ENCODE data around the gene DEAF1. TPM values are rescaled to one million over a fixed set of nuclear protein-coding genes. Genes with fewer than 3 reads are reported as not detected.
A peak's percentile ranks its signal among the peaks of the same experiment; 100 is the strongest.

DEAF1 gene
- total and polyA plus RNA-seq, 2 donors (not counting 3 experiments of a cell fraction or from before 2014, with no cell fraction given): 43.6 to 55.7 TPM

GRCh38 chr11:706957-707816 lies 12.2 kb upstream of the DEAF1 start:
- Histone ChIP-seq H3K4me3 (replicated peaks in 1 of 3; ENCODE audit: insufficient read depth in 1 of 3, low read depth in 1 of 3, low read length in 3 of 3) (no peak overlapping the region), H3K9ac (replicated peaks; ENCODE audit: extremely low read depth, insufficient read depth, low read length) (no peak overlapping the region), H3K27me3 (ENCODE audit: control insufficient read depth in 2 of 2, insufficient read depth in 2 of 2, low read length in 2 of 2) (no peaks in the 10 kb centered on the region), H2AFZ (ENCODE audit: low read depth, low read length) (no peak overlapping the region), H3K9me3 (replicated peaks; ENCODE audit: control insufficient read depth, insufficient read depth, low read length) (no peaks in the 10 kb centered on the region), H3K9me1 (replicated peaks; ENCODE audit: control insufficient read depth, extremely low read depth, insufficient read depth, low read length) (no peaks in the 10 kb centered on the region), H3K36me3 (ENCODE audit: control insufficient read depth in 2 of 2, extremely low read depth in 1 of 2, insufficient read depth in 2 of 2, low read length in 2 of 2) (no peaks in the 10 kb centered on the region), H3K4me2 (ENCODE audit: insufficient read depth, low read length) (no peak overlapping the region), H3K79me2 (ENCODE audit: control insufficient read depth, insufficient read depth, low read length) (no peaks in the 10 kb centered on the region), H3K27ac (ENCODE audit: insufficient read depth, low read depth, low read length) (no peak overlapping the region), H4K20me1 (replicated peaks; ENCODE audit: control insufficient read depth, extremely low read depth, insufficient read depth, low read length) (no peaks in the 10 kb centered on the region), H3K4me1 (ENCODE audit: control insufficient read depth, extremely low read depth, insufficient read depth, low read length) (peaks cover 5% of the 10 kb centered on the region)
- intact Hi-C loops (cut with micrococcal nuclease): no loop called here
- CTCF ChIA-PET: interaction anchor here (1.1 to 1.7 kb wide), 4 partner anchors 13 to 20 kb away, joined by 4 to 5 read pairs (median 4); no protein-coding TSS in a partner anchor
- POLR2A ChIA-PET: interaction anchor here (0.6 kb wide), 1 partner anchor 23 kb away, joined by 3 read pairs; no protein-coding TSS in a partner anchor
- dilution Hi-C loops (cut with MboI; ENCODE audit: extremely low pct_ligation_motif_present, low sequenced_read_pairs): no loop called here
- DNase-seq (ENCODE audit: low read depth, low spot score) (no peak), FAIRE-seq (no peak)
- TF ChIP-seq GATA2 (IDR thresholded peaks at IDR 0.05; ENCODE audit: insufficient read depth, insufficient read length, low read depth, low read length) (no peak), POLR2A (IDR thresholded peaks at IDR 0.05; ENCODE audit: low read depth, low read length) (no peak), CTCF (IDR thresholded peaks at IDR 0.05; ENCODE audit: extremely low read depth in 1 of 2, insufficient read depth in 1 of 2, low read depth in 1 of 2, low read length in 2 of 2) (no peak)
- TSS peak; percentile 18 for BruUV-seq (replicated peaks)

- H3K79me2 ChIP-seq (ENCODE audit: control insufficient read depth, insufficient read depth, low read length): no peaks in the 10 kb centered on the region
- H3K9me1 ChIP-seq (replicated peaks; ENCODE audit: control insufficient read depth, extremely low read depth, insufficient read depth, low read length): no peaks in the 10 kb centered on the region
- H3K9ac ChIP-seq (replicated peaks; ENCODE audit: extremely low read depth, insufficient read depth, low read length): no peak overlapping the region
- H3K27me3 ChIP-seq (ENCODE audit: control insufficient read depth in 2 of 2, insufficient read depth in 2 of 2, low read length in 2 of 2): no peaks in the 10 kb centered on the region
- peak overlapping the region; percentile 55 for H2AFZ ChIP-seq (ENCODE audit: low read depth, low read length)
- no peak for TF ChIP-seq POLR2AphosphoS5 (IDR thresholded peaks at IDR 0.05; ENCODE audit: insufficient read depth, low read depth, low read length)
- no peak for TF ChIP-seq MAX (IDR thresholded peaks at IDR 0.05; ENCODE audit: insufficient read depth, insufficient read length)
- peak; percentile 11 for TF ChIP-seq FOS (IDR thresholded peaks at IDR 0.05; ENCODE audit: borderline replicate concordance, insufficient read depth, low read length)
- no peak for TF ChIP-seq CTCF (IDR thresholded peaks at IDR 0.05; ENCODE audit: extremely low read depth in 1 of 2, insufficient read depth in 1 of 2, low read depth in 1 of 2, low read length in 2 of 2)
- TF ChIP-seq GATA2 (IDR thresholded peaks at IDR 0.05; ENCODE audit: insufficient read depth, insufficient read length, low read depth, low read length): no peak
- no peak for TF ChIP-seq EZH2 (IDR thresholded peaks at IDR 0.05; ENCODE audit: borderline replicate concordance, low read depth, low read length, severe bottlenecking)
- CTCF ChIA-PET: interaction anchor here (1.1 to 1.7 kb wide), 4 partner anchors 14 to 20 kb away, joined by 4 to 5 read pairs (median 4); no protein-coding TSS in a partner anchor
- POLR2A ChIA-PET: no interaction called here
- peak overlapping the region; percentile 32 for H3K4me2 ChIP-seq (ENCODE audit: insufficient read depth, low read length)
- H3K4me1 ChIP-seq (ENCODE audit: control insufficient read depth, extremely low read depth, insufficient read depth, low read length): peaks cover 5% of the 10 kb centered on the region
- DNase-seq (ENCODE audit: low read depth, low spot score) (no peak), FAIRE-seq (no peak)
- H3K36me3 ChIP-seq (ENCODE audit: control insufficient read depth in 2 of 2, extremely low read depth in 1 of 2, insufficient read depth in 2 of 2, low read length in 2 of 2): no peaks in the 10 kb centered on the region
- dilution Hi-C loops (cut with MboI; ENCODE audit: extremely low pct_ligation_motif_present, low sequenced_read_pairs) (no loop called here), intact Hi-C loops (cut with micrococcal nuclease) (no loop called here)
- no peaks in the 10 kb centered on the region for H3K9me3 ChIP-seq (replicated peaks; ENCODE audit: control insufficient read depth, insufficient read depth, low read length)
- no peak overlapping the region for H3K27ac ChIP-seq (ENCODE audit: insufficient read depth, low read depth, low read length)
- no peaks in the 10 kb centered on the region for H4K20me1 ChIP-seq (replicated peaks; ENCODE audit: control insufficient read depth, extremely low read depth, insufficient read depth, low read length)
- peak overlapping the region in 2 of 3 experiments; percentile 17 to 26 for H3K4me3 ChIP-seq (replicated peaks in 1 of 3; ENCODE audit: insufficient read depth in 1 of 3, low read depth in 1 of 3, low read length in 3 of 3)
- no TSS peak for BruUV-seq (replicated peaks)
These were observed 11.5 kb upstream of the DEAF1 start for GRCh38 chr11:706439-706956.

All from endothelial cell of umbilical vein (primary cell).